Hepatocyte (in vitro differentiated cells): ENCODE measurements around the gene MTERF4. TPM values are rescaled to one million over a fixed set of nuclear protein-coding genes. Genes with fewer than 3 reads are reported as not detected.

ENCODE experiments used
- DNase-seq: peaks from one replicate; pipeline ENCODE4 v3.0.0-alpha.2; 2016; ENCODE audit warnings: low spot score
- H2AFZ ChIP-seq: fragments of 200-600 bp; sonication (generic); 2 replicates; pipeline ENCODE4 v1.6.0; 2016; ENCODE audit warnings: antibody characterized with exemption, mild to moderate bottlenecking
- H3K27ac ChIP-seq: fragments of 200-600 bp; sonication (generic); 2 replicates; pipeline ENCODE4 v1.5.1; 2016; ENCODE audit warnings: mild to moderate bottlenecking
- H3K27me3 ChIP-seq: fragments of 200-600 bp; sonication (generic); 2 replicates; pipeline ENCODE4 v1.6.1; 2016
- H3K36me3 ChIP-seq: fragments of 200-600 bp; sonication (generic); replicated peaks from 2 replicates; pipeline ENCODE4 v1.5.1; 2016; ENCODE audit warnings: low read depth; ENCODE audit not compliant: insufficient read depth
- H3K4me1 ChIP-seq: fragments of 200-600 bp; sonication (generic); 2 replicates; pipeline ENCODE4 v1.5.1; 2016; ENCODE audit warnings: mild to moderate bottlenecking, moderate library complexity; ENCODE audit not compliant: insufficient read depth
- H3K4me2 ChIP-seq: fragments of 200-600 bp; sonication (generic); 2 replicates; pipeline ENCODE4 v1.6.0; 2016
- H3K4me3 ChIP-seq: fragments of 200-600 bp; sonication (generic); 2 replicates; pipeline ENCODE4 v1.5.1; 2016; ENCODE audit warnings: mild to moderate bottlenecking
- H3K79me2 ChIP-seq: fragments of 200-600 bp; sonication (generic); 2 replicates; pipeline ENCODE4 v1.6.0; 2017; ENCODE audit warnings: mild to moderate bottlenecking
- H3K9me2 ChIP-seq: fragments of 200-600 bp; sonication (generic); replicated peaks from 2 replicates; pipeline ENCODE4 v1.6.0; 2017; ENCODE audit warnings: mild to moderate bottlenecking; ENCODE audit not compliant: insufficient read depth
- H3K9me3 ChIP-seq: fragments of 200-600 bp; sonication (generic); 2 replicates; pipeline ENCODE4 v1.5.1; 2016; ENCODE audit warnings: low read depth, mild to moderate bottlenecking
- H4K20me1 ChIP-seq: fragments of 200-600 bp; sonication (generic); 2 replicates; pipeline ENCODE4 v1.6.0; 2016; ENCODE audit warnings: mild to moderate bottlenecking; ENCODE audit not compliant: insufficient read depth, poor library complexity, severe bottlenecking
- EZH2 ChIP-seq: fragments of 200-600 bp; sonication (generic); IDR thresholded peaks from 2 replicates; pipeline ENCODE4 v1.6.1; 2016; ENCODE audit warnings: antibody characterized with exemption, mild to moderate bottlenecking, borderline replicate concordance
- EZH2phosphoT487 ChIP-seq: fragments of 200-600 bp; sonication (generic); IDR thresholded peaks from one replicate; pipeline ENCODE4 v1.6.1; 2018; ENCODE audit warnings: antibody characterized with exemption, mild to moderate bottlenecking, low read depth, moderate library complexity; ENCODE audit not compliant: unreplicated experiment, severe bottlenecking
- WGBS: methylation state at CpG from one replicate; pipeline ENCODE4 v1.1.6; 2016; ENCODE audit warnings: low lambda C conversion rate; ENCODE audit errors: missing lambda C conversion rate; 5-methylcytosine and 5-hydroxymethylcytosine counted together
- polyA plus RNA-seq: library from polyadenylated mRNA; unstranded; fragments of >200 nt; fragmentation: Nextera tagmentation; extraction: Ambion mirVana; gene quantifications from 2 replicates; pipeline ENCODE4 v1.2.1, GENCODE V29; 2016
- total RNA-seq: library from RNA; depleted of rRNA; stranded (reverse); fragments of >200 nt; gene quantifications from 2 replicates; pipeline ENCODE4 v1.2.3, GENCODE V29; 2014
- TF ChIP-seq, protein P1 (sequence below): fragments of 200-600 bp; sonication (generic); IDR thresholded peaks from 2 replicates; pipeline ENCODE4 v1.5.1; 2016; ENCODE audit warnings: antibody characterized with exemption, mild to moderate bottlenecking; ENCODE audit not compliant: poor library complexity

MTERF4 gene
- total and polyA plus RNA-seq, 2 experiments from 2014 or later: 20.3 to 39.4 TPM

- no peaks in the 10 kb centered on the region for H3K36me3 ChIP-seq
- no peak overlapping the region for H3K4me2 ChIP-seq
- no peaks in the 10 kb centered on the region for H3K27me3 ChIP-seq
- H3K4me3 ChIP-seq: no peak overlapping the region
- WGBS: 99% methylated on average over 16 of the region's 16 CpGs
- DNase-seq: no peak
- TF ChIP-seq EZH2 (no peak), EZH2phosphoT487 (no peak)
- TF ChIP-seq, protein P1, sequence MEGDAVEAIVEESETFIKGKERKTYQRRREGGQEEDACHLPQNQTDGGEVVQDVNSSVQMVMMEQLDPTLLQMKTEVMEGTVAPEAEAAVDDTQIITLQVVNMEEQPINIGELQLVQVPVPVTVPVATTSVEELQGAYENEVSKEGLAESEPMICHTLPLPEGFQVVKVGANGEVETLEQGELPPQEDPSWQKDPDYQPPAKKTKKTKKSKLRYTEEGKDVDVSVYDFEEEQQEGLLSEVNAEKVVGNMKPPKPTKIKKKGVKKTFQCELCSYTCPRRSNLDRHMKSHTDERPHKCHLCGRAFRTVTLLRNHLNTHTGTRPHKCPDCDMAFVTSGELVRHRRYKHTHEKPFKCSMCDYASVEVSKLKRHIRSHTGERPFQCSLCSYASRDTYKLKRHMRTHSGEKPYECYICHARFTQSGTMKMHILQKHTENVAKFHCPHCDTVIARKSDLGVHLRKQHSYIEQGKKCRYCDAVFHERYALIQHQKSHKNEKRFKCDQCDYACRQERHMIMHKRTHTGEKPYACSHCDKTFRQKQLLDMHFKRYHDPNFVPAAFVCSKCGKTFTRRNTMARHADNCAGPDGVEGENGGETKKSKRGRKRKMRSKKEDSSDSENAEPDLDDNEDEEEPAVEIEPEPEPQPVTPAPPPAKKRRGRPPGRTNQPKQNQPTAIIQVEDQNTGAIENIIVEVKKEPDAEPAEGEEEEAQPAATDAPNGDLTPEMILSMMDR: no peak
- no peaks in the 10 kb centered on the region for H3K9me2 ChIP-seq
- no peaks in the 10 kb centered on the region for H3K9me3 ChIP-seq
- H2AFZ ChIP-seq: no peak overlapping the region
- no peak overlapping the region for H3K27ac ChIP-seq
- H3K79me2 ChIP-seq: no peaks in the 10 kb centered on the region
- no peaks in the 10 kb centered on the region for H4K20me1 ChIP-seq
- no peaks in the 10 kb centered on the region for H3K4me1 ChIP-seq
These were observed 36.4 kb upstream of the MTERF4 start for GRCh38 chr2:241138471-241138870.

DNA sequence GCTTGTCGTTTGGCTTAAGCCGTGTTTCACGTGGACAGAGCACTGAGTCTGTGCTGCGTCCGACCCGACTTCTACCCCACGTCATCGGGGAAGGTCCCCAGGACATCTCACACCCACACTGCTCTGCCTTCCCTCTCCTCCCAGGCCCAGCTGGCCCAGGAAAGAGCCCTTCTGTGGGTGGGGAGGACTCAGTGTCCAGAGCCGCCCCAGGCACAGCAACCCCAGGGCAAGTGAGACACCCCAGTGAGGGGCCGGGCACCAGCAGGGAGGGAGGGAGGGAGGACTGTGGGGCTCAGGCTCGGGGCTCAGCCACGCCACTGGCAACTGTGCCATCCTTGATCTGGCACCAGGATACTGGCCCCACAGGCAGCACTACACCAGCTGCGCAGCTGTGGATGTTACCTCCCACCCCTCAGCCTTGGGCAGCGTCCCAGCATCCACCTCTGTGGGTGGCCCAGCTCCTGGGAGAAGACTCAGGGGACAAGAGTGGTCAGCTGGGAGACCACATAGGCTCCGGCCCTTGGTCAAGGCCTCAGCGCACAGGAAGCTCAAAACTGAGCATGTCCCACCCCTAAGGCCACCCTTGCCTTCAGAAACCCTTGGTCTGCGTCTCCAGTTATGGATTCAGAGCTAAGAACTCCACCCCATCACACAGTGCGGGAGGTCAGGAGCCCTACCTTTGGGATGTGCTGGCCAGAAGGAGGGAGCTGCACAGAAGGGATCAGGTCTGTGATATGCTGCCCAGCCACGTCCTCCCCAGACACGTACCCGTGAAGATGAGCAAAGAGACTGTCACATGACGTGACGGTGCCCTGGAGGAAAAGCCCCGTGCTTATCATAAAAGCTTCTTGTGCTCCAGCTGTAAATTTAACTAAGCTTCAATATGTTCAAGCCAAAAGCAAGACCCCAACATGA is 35.4 kb upstream of the MTERF4 start:
- H3K4me3 ChIP-seq: no peak overlapping the region
- H3K36me3 ChIP-seq: no peaks in the 10 kb centered on the region
- no peak overlapping the region for H3K4me2 ChIP-seq
- H4K20me1 ChIP-seq: no peaks in the 10 kb centered on the region
- no peaks in the 10 kb centered on the region for H3K9me3 ChIP-seq
- no peak overlapping the region for H2AFZ ChIP-seq
- H3K4me1 ChIP-seq: no peaks in the 10 kb centered on the region
- no peaks in the 10 kb centered on the region for H3K79me2 ChIP-seq
- WGBS: 88% methylated on average over 20 of the region's 24 CpGs
- H3K27me3 ChIP-seq: no peaks in the 10 kb centered on the region
- no peak overlapping the region for H3K27ac ChIP-seq
- no peak for TF ChIP-seq EZH2
- no peak for TF ChIP-seq EZH2phosphoT487
- TF ChIP-seq, protein P1: no peak
- no peaks in the 10 kb centered on the region for H3K9me2 ChIP-seq
- DNase-seq: no peak

GRCh38 chr2:241136661-241137260 is 34.7 kb upstream of the MTERF4 start:
- Histone ChIP-seq H3K4me3 (no peak overlapping the region), H3K36me3 (no peaks in the 10 kb centered on the region), H3K9me3 (no peaks in the 10 kb centered on the region), H3K4me1 (no peaks in the 10 kb centered on the region), H3K27me3 (no peaks in the 10 kb centered on the region), H2AFZ (no peak overlapping the region), H3K9me2 (no peaks in the 10 kb centered on the region), H3K4me2 (no peak overlapping the region), H3K27ac (no peak overlapping the region), H3K79me2 (no peaks in the 10 kb centered on the region), H4K20me1 (no peaks in the 10 kb centered on the region)
- 97% methylated on average over 25 of the region's 25 CpGs for whole genome bisulfite sequencing
- DNase-seq: no peak
- TF ChIP-seq, protein P1: no peak
- TF ChIP-seq EZH2phosphoT487 (no peak), EZH2 (no peak)
